H1 (cell line): ENCODE results near the gene PORCN. TPM values are rescaled to one million over a fixed set of nuclear protein-coding genes. Genes with fewer than 3 reads are reported as not detected.

Source experiments
- CTCF ChIA-PET: fragments of 300-600 bp; sonication (Branson Sonifier 250); formaldehyde crosslinking; loops from one replicate; lab custom pipeline; 2021; ENCODE audit not compliant: partially characterized antibody; lab: Charles Lee
- POLR2A ChIA-PET: fragments of 300-600 bp; sonication (Branson Sonifier 250); formaldehyde crosslinking; loops from one replicate; lab custom pipeline; 2021; ENCODE audit warnings: inconsistent platforms; ENCODE audit not compliant: partially characterized antibody; lab: Charles Lee
- DNase-seq, 2 experiments: peaks; one replicate each; pipeline versions ENCODE4 v3.0.0 to v3.0.0-alpha.2; 2010 to 2022; ENCODE audit warnings: low spot score in 2 of 2, low read depth in 1 of 2, mixed read lengths in 1 of 2
- FAIRE-seq: peaks from 2 replicates; lab custom pipeline; 2011; peaks lifted over from hg19 to GRCh38; lab: Jason Lieb, UNC
- H2AFZ ChIP-seq: 2 replicates; pipeline ENCODE4 v1.8.1; 2012; ENCODE audit warnings: low read length, inconsistent platforms
- H2AK5ac ChIP-seq: 2 replicates; pipeline ENCODE4 v1.6.1; 2013; ENCODE audit warnings: low read depth, low read length
- H2BK120ac ChIP-seq: replicated peaks from 2 replicates; pipeline ENCODE3; 2013; ENCODE audit warnings: low read depth, low read length, inconsistent platforms
- H2BK12ac ChIP-seq: 2 replicates; pipeline ENCODE4 v1.6.1; 2013; ENCODE audit warnings: low read depth, low read length
- H2BK15ac ChIP-seq: 2 replicates; pipeline ENCODE4 v1.6.1; 2013; ENCODE audit warnings: low read length
- H2BK20ac ChIP-seq: 2 replicates; pipeline ENCODE4 v1.6.1; 2013; ENCODE audit warnings: low read length
- H2BK5ac ChIP-seq: 2 replicates; pipeline ENCODE4 v1.6.1; 2013; ENCODE audit warnings: low read depth, low read length
- H3K14ac ChIP-seq: 2 replicates; pipeline ENCODE4 v1.6.1; 2013; ENCODE audit warnings: inconsistent platforms; ENCODE audit not compliant: insufficient read length
- H3K18ac ChIP-seq: 2 replicates; pipeline ENCODE4 v1.6.1; 2013; ENCODE audit warnings: low read length; ENCODE audit errors: extremely low read depth
- H3K23ac ChIP-seq: 2 replicates; pipeline ENCODE4 v1.6.1; 2013; ENCODE audit warnings: inconsistent platforms; ENCODE audit not compliant: insufficient read length
- H3K23me2 ChIP-seq: 2 replicates; pipeline ENCODE4 v1.6.1; 2013; ENCODE audit warnings: low read depth, low read length
- H3K27ac ChIP-seq: 2 replicates; pipeline ENCODE4 v1.6.1; 2011; ENCODE audit warnings: low read depth, low read length, inconsistent platforms
- H3K27me3 ChIP-seq, 4 experiments: replicated peaks in 1 of 4; 1 replicate in 1 of 4; 2 replicates in 3 of 4; pipeline versions ENCODE4 v1.6.1 to v1.8.1; 2011 to 2013; ENCODE audit warnings: low read length in 3 of 4, mild to moderate bottlenecking in 3 of 4, inconsistent platforms in 2 of 4, mixed read lengths in 2 of 4, moderate library complexity in 1 of 4; ENCODE audit not compliant: control insufficient read depth in 3 of 4, insufficient read depth in 3 of 4; ENCODE audit errors: extremely low read depth in 1 of 4
- H3K36me3 ChIP-seq, 4 experiments: 2 replicates each; pipeline versions ENCODE4 v1.6.1 to v1.8.1; 2011 to 2013; ENCODE audit warnings: mild to moderate bottlenecking in 4 of 4, low read length in 3 of 4, moderate library complexity in 2 of 4, control low read depth in 1 of 4, inconsistent platforms in 1 of 4; ENCODE audit not compliant: insufficient read depth in 4 of 4, control insufficient read depth in 2 of 4
- H3K4ac ChIP-seq: replicated peaks from 2 replicates; pipeline ENCODE3; 2013; ENCODE audit warnings: low read length, low read depth, mixed read lengths, inconsistent platforms; ENCODE audit not compliant: insufficient read length
- H3K4me1 ChIP-seq, 4 experiments: replicated peaks in 1 of 4; 1 replicate in 1 of 4; 2 replicates in 3 of 4; pipeline versions ENCODE4 v1.6.1 to v1.8.1; 2011 to 2013; ENCODE audit warnings: low read length in 3 of 4, inconsistent platforms in 2 of 4, mixed read lengths in 1 of 4; ENCODE audit not compliant: insufficient read depth in 4 of 4, control insufficient read depth in 3 of 4
- H3K4me2 ChIP-seq, 2 experiments: 2 replicates each; pipeline versions ENCODE4 v1.6.1 to v1.8.1; 2011 to 2013; ENCODE audit warnings: low read depth in 2 of 2, low read length in 2 of 2, control low read depth in 1 of 2, inconsistent platforms in 1 of 2, mild to moderate bottlenecking in 1 of 2; ENCODE audit not compliant: insufficient read depth in 1 of 2
- H3K4me3 ChIP-seq, 4 experiments: fragments of 200-600, 300-600 bp in 1 of 4; sonication (generic), shearing (Covaris generic), sonication (Bioruptor Twin) in 1 of 4; 2 replicates each; pipeline versions ENCODE4 v1.5.1 to v1.8.1; 2011 to 2016; ENCODE audit warnings: low read length in 4 of 4, low read depth in 3 of 4, control low read depth in 2 of 4, inconsistent platforms in 2 of 4, mild to moderate bottlenecking in 2 of 4, mixed read lengths in 1 of 4, moderate library complexity in 1 of 4; ENCODE audit not compliant: insufficient read depth in 2 of 4; ENCODE audit errors: extremely low read depth in 1 of 4
- H3K56ac ChIP-seq: replicated peaks from 2 replicates; pipeline ENCODE3; 2013; ENCODE audit warnings: low read depth, mild to moderate bottlenecking, mixed read lengths, low read length, inconsistent platforms; ENCODE audit not compliant: insufficient read length
- H3K79me1 ChIP-seq: 2 replicates; pipeline ENCODE4 v1.6.1; 2013; ENCODE audit warnings: low read depth, low read length, control low read depth
- H3K79me2 ChIP-seq, 2 experiments: 2 replicates each; pipeline versions ENCODE4 v1.6.1 to v1.8.1; 2012 to 2013; ENCODE audit warnings: low read length in 2 of 2, mild to moderate bottlenecking in 2 of 2, inconsistent platforms in 1 of 2; ENCODE audit not compliant: insufficient read depth in 2 of 2, control insufficient read depth in 1 of 2
- H3K9ac ChIP-seq, 4 experiments: replicated peaks in 1 of 4; 1 replicate in 1 of 4; 2 replicates in 3 of 4; pipeline versions ENCODE4 v1.6.1 to v1.8.1; 2011 to 2013; ENCODE audit warnings: low read depth in 3 of 4, low read length in 3 of 4, control low read depth in 2 of 4, mild to moderate bottlenecking in 2 of 4, moderate library complexity in 2 of 4, inconsistent platforms in 1 of 4; ENCODE audit errors: extremely low read depth in 1 of 4
- H3K9me3 ChIP-seq, 2 experiments: 2 replicates each; pipeline versions ENCODE4 v1.6.1 to v1.8.1; 2012 to 2013; ENCODE audit warnings: mild to moderate bottlenecking in 2 of 2, moderate library complexity in 2 of 2, control low read depth in 1 of 2, inconsistent platforms in 1 of 2, low read depth in 1 of 2, low read length in 1 of 2, mixed read lengths in 1 of 2; ENCODE audit not compliant: insufficient read depth in 2 of 2
- H4K20me1 ChIP-seq, 2 experiments: replicated peaks in 1 of 2; 2 replicates each; pipeline versions ENCODE3 to v1.8.1; 2011 to 2013; ENCODE audit warnings: inconsistent platforms in 2 of 2, low read length in 2 of 2, mild to moderate bottlenecking in 1 of 2; ENCODE audit not compliant: insufficient read depth in 2 of 2, control insufficient read depth in 1 of 2
- H4K5ac ChIP-seq: 2 replicates; pipeline ENCODE4 v1.6.1; 2013; ENCODE audit warnings: low read length, low read depth, mixed read lengths, inconsistent platforms; ENCODE audit not compliant: insufficient read length
- H4K8ac ChIP-seq: 2 replicates; pipeline ENCODE4 v1.8.0; 2013; ENCODE audit warnings: mild to moderate bottlenecking, moderate library complexity, low read length, inconsistent platforms; ENCODE audit not compliant: insufficient read depth; ENCODE audit errors: extremely low read depth
- H4K91ac ChIP-seq: replicated peaks from 2 replicates; pipeline ENCODE3; 2013; ENCODE audit warnings: low read length, mixed read lengths, inconsistent platforms; ENCODE audit not compliant: insufficient read length
- EZH2 ChIP-seq: fragments of 200-600 bp; sonication (generic); IDR thresholded peaks from 2 replicates; pipeline ENCODE4 v1.7.1; 2012; ENCODE audit warnings: low read depth, mild to moderate bottlenecking, moderate library complexity, low read length, inconsistent platforms; ENCODE audit not compliant: severe bottlenecking
- JUND ChIP-seq: IDR thresholded peaks from 2 replicates; pipeline ENCODE4 v1.6.1; 2011; ENCODE audit warnings: mild to moderate bottlenecking, improper control_type of control experiment, low read length
- KDM4A ChIP-seq: IDR thresholded peaks from one replicate; pipeline ENCODE4 v1.7.1; 2012; ENCODE audit warnings: low read depth, mild to moderate bottlenecking, moderate library complexity, low read length, inconsistent platforms; ENCODE audit not compliant: severe bottlenecking
- SP2 ChIP-seq: IDR thresholded peaks from 2 replicates; pipeline ENCODE4 v1.6.1; 2012; ENCODE audit warnings: mild to moderate bottlenecking, low read length, inconsistent platforms
- WGBS, 2 experiments: shearing (Covaris generic) in 1 of 2; methylation state at CpG; one replicate each; pipeline versions ENCODE4 v1.1.6 to v1.1.7; 2013 to 2015; ENCODE audit warnings: low lambda C conversion rate in 2 of 2, mixed read lengths in 2 of 2, inconsistent platforms in 1 of 2, low coverage in 1 of 2, missing lambda C conversion rate in 1 of 2; ENCODE audit not compliant: insufficient replicate concordance in 2 of 2, insufficient coverage in 1 of 2, insufficient read length in 1 of 2; ENCODE audit errors: extremely low coverage in 1 of 2, missing lambda C conversion rate in 1 of 2; 5-methylcytosine and 5-hydroxymethylcytosine counted together
- polyA plus RNA-seq, 7 experiments: library from polyadenylated mRNA; depleted of rRNA in 3 of 7; stranded (reverse) in 5 of 7; unstranded in 2 of 7; fragments of >200 nt in 5 of 7; fragments of 200-250 nt in 2 of 7; gene quantifications; 1 replicate in 5 of 7; 2 replicates in 1 of 7; 4 replicates in 1 of 7; pipeline versions ENCODE4 v1.2.1 to v1.2.3, GENCODE V29; 2011 to 2013; ENCODE audit warnings: missing spikeins in 2 of 7, mixed read lengths in 2 of 7
- total RNA-seq: library from RNA; stranded (reverse); fragmentation: NEBNext Ultra II Directional; extraction: Animal tissue kit (Norgen Biotek cat#: 25700); gene quantifications from 2 replicates; pipeline ENCODE4 v1.2.1, GENCODE V29; 2021

The PORCN gene
- total and polyA plus RNA-seq, 2 of the 8 experiments (the other 6 are each of a cell fraction or from before 2014, with no cell fraction given) = 14.6 to 34.1 TPM

DNA sequence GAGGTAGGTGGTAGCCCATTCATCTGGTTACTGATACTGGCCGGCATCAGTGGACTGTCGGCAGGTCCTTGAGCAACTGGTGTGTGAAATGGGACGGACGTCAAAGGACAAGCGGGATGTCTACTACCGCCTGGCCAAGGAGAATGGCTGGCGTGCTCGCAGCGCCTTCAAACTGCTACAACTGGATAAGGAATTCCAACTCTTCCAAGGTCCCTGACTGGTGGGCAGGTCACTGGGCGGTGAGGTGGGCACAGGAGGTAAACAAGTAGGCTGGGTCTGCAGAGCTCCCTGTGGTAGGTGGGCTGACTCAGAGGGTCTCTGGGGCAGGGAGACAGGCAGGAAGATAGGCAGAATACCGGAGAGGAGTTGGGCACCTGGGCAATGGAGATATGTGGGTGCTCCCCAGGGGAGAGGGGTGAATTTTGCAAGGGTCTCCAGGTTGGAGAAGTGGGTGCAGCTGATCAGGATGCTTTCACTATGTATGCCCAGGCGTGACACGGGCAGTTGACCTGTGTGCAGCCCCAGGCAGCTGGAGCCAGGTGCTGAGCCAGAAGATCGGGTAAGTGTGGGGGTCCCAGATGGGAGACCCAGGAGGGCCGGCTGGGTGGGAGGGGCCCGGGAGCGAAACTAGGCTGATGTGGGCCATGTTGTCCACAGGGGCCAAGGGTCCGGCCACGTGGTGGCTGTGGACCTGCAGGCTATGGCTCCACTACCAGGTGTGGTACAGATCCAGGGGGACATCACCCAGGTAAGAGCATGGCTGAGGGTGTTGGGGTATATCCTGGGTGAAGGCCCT lies 30.6 kb upstream of the PORCN start:
- CTCF ChIA-PET = no interaction called here
- H4K91ac ChIP-seq = no peak overlapping the region
- no peak overlapping the region for H2BK120ac ChIP-seq
- DNase-seq = no peak
- no peak overlapping the region for H3K4me3 ChIP-seq
- H2BK20ac ChIP-seq = no peak overlapping the region
- no peak overlapping the region; the same call in 1 of the 2 replicates for H4K8ac ChIP-seq
- H3K23ac ChIP-seq = no peak overlapping the region
- no peak overlapping the region for H3K14ac ChIP-seq
- H2AFZ ChIP-seq = no peak overlapping the region
- no peak overlapping the region; a peak in 1 of 4 replicates for H3K4me2 ChIP-seq
- peaks cover 0 to 24% of the 10 kb centered on the region in 2 experiments; a peak in 2 of 4 replicates for H3K79me2 ChIP-seq
- H3K27me3 ChIP-seq = no peaks in the 10 kb centered on the region
- peaks cover 0 to 7% of the 10 kb centered on the region in 2 experiments for H4K20me1 ChIP-seq
- no peak overlapping the region for H2AK5ac ChIP-seq
- no peak overlapping the region for H3K4ac ChIP-seq
- no peak overlapping the region for H2BK12ac ChIP-seq
- no peak for FAIRE-seq
- H4K5ac ChIP-seq = no peak overlapping the region
- TF ChIP-seq JUND (no peak), EZH2 (no peak), SP2 (no peak), KDM4A (no peak)
- H3K79me1 ChIP-seq = no peaks in the 10 kb centered on the region
- H3K27ac ChIP-seq = no peak overlapping the region
- H2BK15ac ChIP-seq = no peak overlapping the region
- no peaks in the 10 kb centered on the region for H3K9me3 ChIP-seq
- peaks cover 3% of the 10 kb centered on the region; the same call in 1 of the 2 replicates for H3K23me2 ChIP-seq
- no peak overlapping the region for H3K56ac ChIP-seq
- peaks cover 2 to 8% (median 5%) of the 10 kb centered on the region in 4 experiments; a peak in 5 of 7 replicates for H3K4me1 ChIP-seq
- H3K9ac ChIP-seq = no peak overlapping the region
- peaks cover 0 to 12% (median 4%) of the 10 kb centered on the region in 4 experiments; a peak in 4 of 8 replicates for H3K36me3 ChIP-seq
- H3K18ac ChIP-seq = no peak overlapping the region
- WGBS, 2 experiments = 88% methylated on average over 5 of the region's 19 CpGs; no CpG with 5 or more reads in 1 of the 2 experiments
- POLR2A ChIA-PET = no interaction called here
- H2BK5ac ChIP-seq = no peak overlapping the region
